ENCODE results near the gene DNAH6.

- TF ChIP-seq CTCF (conservative IDR thresholded peaks at IDR 0.05; ENCODE audit: low read depth, low read length): no peak
- no peak for TF ChIP-seq EZH2phosphoT487 (IDR thresholded peaks at IDR 0.05; ENCODE audit: borderline replicate concordance, low read length)
- no peak for TF ChIP-seq EZH2 (IDR thresholded peaks at IDR 0.05; ENCODE audit: low read length, unreplicated experiment)
These were observed 43.5 kb downstream of the DNAH6 start for GRCh38 chr2:84559838-84560237.
